K562 (cell line): ENCODE measurements around the gene POLD1. TPM values are rescaled to one million over a fixed set of nuclear protein-coding genes. Genes with fewer than 3 reads are reported as not detected.
A peak's percentile ranks its signal among the peaks of the same experiment; 100 is the strongest.

Source experiments
- ARHGAP35 ChIP-seq: fragments of 450-650 bp; IDR thresholded peaks from 2 replicates; pipeline ENCODE4 v1.6.1; 2018; ENCODE audit not compliant: partially characterized antibody
- BRCA1 ChIP-seq, 2 experiments: fragments of 450-650 bp in 1 of 2; sonication (generic) in 1 of 2; formaldehyde crosslinking in 1 of 2; IDR thresholded peaks; 2 replicates each; pipeline versions ENCODE4 v1.5.0 to v1.6.1; 2017 to 2020; ENCODE audit warnings: mild to moderate bottlenecking in 1 of 2, missing genetic modification reagents in 1 of 2
- CBX5 ChIP-seq: IDR thresholded peaks from 2 replicates; pipeline ENCODE4 v1.6.1; 2014; ENCODE audit warnings: low read depth, borderline replicate concordance
- CSDE1 ChIP-seq, 2 experiments: fragments of 450-650 bp; IDR thresholded peaks; 2 replicates each; pipeline ENCODE4 v1.6.1; 2016; ENCODE audit warnings: mild to moderate bottlenecking in 1 of 2
- CTCF ChIP-seq, 3 experiments: IDR thresholded peaks in 2 of 3; conservative IDR thresholded peaks in 1 of 3; 2 replicates each; pipeline ENCODE4 v1.5.1; 2011 to 2012; ENCODE audit warnings: low read length in 3 of 3, mild to moderate bottlenecking in 3 of 3, control low read depth in 2 of 3, improper control_type of control experiment in 1 of 3, inconsistent platforms in 1 of 3, low read depth in 1 of 3, mixed read lengths in 1 of 3, moderate library complexity in 1 of 3; ENCODE audit not compliant: insufficient read depth in 2 of 3
- ELF4 ChIP-seq: fragments of 450-650 bp; formaldehyde crosslinking; IDR thresholded peaks from 2 replicates; pipeline ENCODE4 v1.4.0; 2022; ENCODE audit warnings: missing genetic modification characterization
- EZH2 ChIP-seq: IDR thresholded peaks from 2 replicates; pipeline ENCODE4 v1.6.1; 2012; ENCODE audit warnings: low read depth, mild to moderate bottlenecking, inconsistent platforms, low read length, borderline replicate concordance
- HMGXB4 ChIP-seq: sonication (generic); formaldehyde crosslinking; IDR thresholded peaks from 2 replicates; pipeline ENCODE4 v1.8.1; 2023; ENCODE audit warnings: mild to moderate bottlenecking, missing genetic modification reagents
- HNRNPLL ChIP-seq: fragments of 200-400 bp; formaldehyde crosslinking; IDR thresholded peaks from 2 replicates; pipeline ENCODE4 v1.6.1; 2017; ENCODE audit warnings: low read length, low read depth, mild to moderate bottlenecking; ENCODE audit not compliant: poor library complexity, severe bottlenecking
- ILK ChIP-seq: fragments of 450-650 bp; IDR thresholded peaks from 2 replicates; pipeline ENCODE4 v1.6.1; 2016; ENCODE audit warnings: missing genetic modification characterization, low read depth, mild to moderate bottlenecking, missing compliant biosample characterization, moderate library complexity, borderline replicate concordance
- KLF16 ChIP-seq: IDR thresholded peaks from 2 replicates; pipeline ENCODE4 v1.6.1; 2016; ENCODE audit warnings: antibody characterized with exemption
- LCOR ChIP-seq: sonication (generic); formaldehyde crosslinking; IDR thresholded peaks from 2 replicates; pipeline ENCODE4 v1.8.0; 2022; ENCODE audit warnings: mild to moderate bottlenecking, missing genetic modification reagents
- NUFIP1 ChIP-seq: fragments of 450-650 bp; IDR thresholded peaks from 2 replicates; pipeline ENCODE4 v1.6.1; 2018; ENCODE audit not compliant: partially characterized antibody
- PKNOX1 ChIP-seq: fragments of 450-650 bp; IDR thresholded peaks from 2 replicates; pipeline ENCODE4 v1.6.1; 2016
- POLR2A ChIP-seq: fragments of 450-650 bp; conservative IDR thresholded peaks from 2 replicates; pipeline ENCODE4 v1.6.1; 2016
- POLR2AphosphoS5 ChIP-seq: IDR thresholded peaks from 2 replicates; pipeline ENCODE4 v1.6.1; 2011; ENCODE audit warnings: mild to moderate bottlenecking, low read depth, low read length, moderate library complexity; ENCODE audit not compliant: control insufficient read depth, insufficient read depth
- RBM34 ChIP-seq: fragments of 200-400 bp; formaldehyde crosslinking; IDR thresholded peaks from 2 replicates; pipeline ENCODE4 v1.6.1; 2018; ENCODE audit warnings: low read length, borderline replicate concordance; ENCODE audit not compliant: insufficient read depth
- SMARCC2 ChIP-seq: fragments of 450-650 bp; IDR thresholded peaks from 2 replicates; pipeline ENCODE4 v1.6.1; 2017; ENCODE audit warnings: antibody characterized with exemption, moderate library complexity, mild to moderate bottlenecking, low read depth
- TCFL5 ChIP-seq: fragments of 250-450 bp; sonication (Bioruptor Pico); conservative IDR thresholded peaks from 2 replicates; pipeline ENCODE4 v1.6.1; 2021; ENCODE audit warnings: mild to moderate bottlenecking, moderate library complexity, matching md5 sums
- XRCC4 ChIP-seq: IDR thresholded peaks from one replicate; pipeline ENCODE4 v1.6.1; 2011; ENCODE audit not compliant: insufficient read depth, insufficient read length; ENCODE audit errors: extremely low read depth
- ZBTB26 ChIP-seq: fragments of 450-650 bp; formaldehyde crosslinking; IDR thresholded peaks from 2 replicates; pipeline ENCODE4 v1.4.0; 2022; ENCODE audit warnings: missing genetic modification characterization
- ZNF583 ChIP-seq: fragments of 250-450 bp; sonication (Bioruptor Pico); IDR thresholded peaks from 2 replicates; pipeline ENCODE4 v1.4.0; 2020
- ZSCAN32 ChIP-seq: fragments of 450-650 bp; formaldehyde crosslinking; IDR thresholded peaks from 2 replicates; pipeline ENCODE4 v1.4.0; 2020; ENCODE audit warnings: mild to moderate bottlenecking, moderate library complexity
- polyA plus RNA-seq, 8 experiments: library from polyadenylated mRNA; depleted of rRNA in 4 of 8; stranded (reverse) in 5 of 8; unstranded in 3 of 8; fragments of >200 nt; fragmentation: Nextera tagmentation in 2 of 8; fragmentation: Illumina TruSeq in 1 of 8; extraction: Ambion mirVana in 2 of 8; extraction: Trizol in 1 of 8; gene quantifications; 2 replicates each; pipeline versions ENCODE4 v1.2.1 to v1.2.3, GENCODE V29; 2011 to 2014; ENCODE audit warnings: inconsistent platforms in 1 of 8, missing spikeins in 1 of 8
- total RNA-seq, 7 experiments: library from RNA; depleted of rRNA in 6 of 7; stranded (reverse); fragments of >200 nt in 6 of 7; fragmentation: Illumina TruSeq in 2 of 7; extraction: Trizol in 2 of 7; gene quantifications; 2 replicates each; pipeline versions ENCODE4 v1.2.1 to v1.2.3, GENCODE V29; 2011 to 2021; ENCODE audit warnings: low replicate concordance in 1 of 7

Gene POLD1
- total and polyA plus RNA-seq, 9 of the 15 experiments (the other 6 are each of a cell fraction or from before 2014, with no cell fraction given): 1.3 to 312 (median 47.8) TPM

GRCh38 chr19:50368649-50369570 is 15.2 kb upstream of the POLD1 start (continued):
- TF ChIP-seq CTCF (IDR thresholded peaks at IDR 0.05 in 2 of 3, conservative IDR thresholded peaks at IDR 0.05 in 1 of 3; ENCODE audit: insufficient read depth in 2 of 3, low read depth in 1 of 3, low read length in 3 of 3) (peak; percentile 86 to 88 (median 88)), ELF4 (CRISPR knock-in tag) (no peak), ILK (tag) (no peak), EZH2 (no peak), CBX5 (no peak), CSDE1 (IDR thresholded peaks at IDR 0.05) (no peak), LCOR (CRISPR knock-in tag) (0 out of 2 replicates have a peak, but pooled peaks have one; percentile 40), SMARCC2 (no peak), ZBTB26 (CRISPR knock-in tag) (no peak), POLR2A (peak; percentile 68), KLF16 (peak; percentile 29; the same call in 1 of the 2 replicates), ARHGAP35 (no peak), XRCC4 (no peak), TCFL5 (CRISPR knock-in tag) (no peak), POLR2AphosphoS5 (no peak), NUFIP1 (no peak), BRCA1 (IDR thresholded peaks at IDR 0.05) (no peak), BRCA1 (CRISPR knock-in tag; IDR thresholded peaks at IDR 0.05) (no peak), PKNOX1 (no peak), HNRNPLL (no peak), ZSCAN32 (CRISPR knock-in tag) (no peak), ZNF583 (no peak), RBM34 (no peak), HMGXB4 (no peak)
